GM18519 (cell line): ENCODE data around the gene JPT1.
A peak's percentile ranks its signal among the peaks of the same experiment; 100 is the strongest.
"Not testable (repeated sequence)": the region's sequence is repeated elsewhere in the genome, so short reads cannot be mapped to it uniquely, and the experiment has no call there.

Source experiments
- ATAC-seq: cut with Tn5 transposase; IDR thresholded peaks from one replicate; pipeline ENCODE4 v1.9.1; 2021; ENCODE audit warnings: mild to moderate bottlenecking, moderate library complexity; ENCODE audit not compliant: unreplicated experiment, low FRiP score

JPT1 gene

DNA sequence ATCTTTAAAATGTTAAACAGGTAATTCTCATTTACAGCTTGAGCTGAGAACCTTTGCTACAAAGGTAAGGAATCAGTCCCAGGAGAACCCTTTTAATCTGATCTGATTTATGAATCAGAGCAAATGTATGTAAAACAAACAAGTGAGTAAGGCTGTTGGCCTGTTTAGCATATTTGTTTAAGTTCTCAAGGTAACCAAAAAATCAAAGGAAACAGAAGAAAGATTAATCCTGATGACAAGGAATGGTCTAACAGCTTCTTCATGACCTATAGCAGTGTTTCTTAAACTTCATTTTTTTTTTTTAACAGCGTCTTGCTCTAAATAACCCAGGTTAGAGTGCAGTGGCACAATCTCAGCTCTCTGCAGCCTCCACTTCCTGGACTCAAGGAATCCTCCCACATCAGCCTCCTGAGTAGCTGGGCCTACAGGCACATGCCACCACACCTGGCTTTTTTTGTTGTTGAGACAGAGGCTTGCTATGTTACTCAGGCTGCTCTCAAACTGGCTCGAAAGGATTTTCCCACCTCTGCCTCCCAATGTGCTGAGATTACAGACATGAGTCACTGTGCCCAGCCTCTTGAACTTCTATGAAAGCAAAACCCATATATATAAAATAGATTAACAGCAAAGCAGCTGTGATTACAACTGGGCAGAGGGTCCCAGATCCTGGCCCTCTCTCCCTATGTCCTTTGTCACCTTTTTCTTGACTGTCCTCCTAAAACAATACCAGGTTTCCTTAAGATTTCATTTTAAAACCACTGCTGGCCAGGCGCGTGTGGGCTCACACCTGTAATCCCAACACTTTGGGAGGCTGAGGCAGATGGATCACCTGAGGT lies 5.1 kb upstream of the JPT1 start:
- no peak for ATAC-seq

DNA sequence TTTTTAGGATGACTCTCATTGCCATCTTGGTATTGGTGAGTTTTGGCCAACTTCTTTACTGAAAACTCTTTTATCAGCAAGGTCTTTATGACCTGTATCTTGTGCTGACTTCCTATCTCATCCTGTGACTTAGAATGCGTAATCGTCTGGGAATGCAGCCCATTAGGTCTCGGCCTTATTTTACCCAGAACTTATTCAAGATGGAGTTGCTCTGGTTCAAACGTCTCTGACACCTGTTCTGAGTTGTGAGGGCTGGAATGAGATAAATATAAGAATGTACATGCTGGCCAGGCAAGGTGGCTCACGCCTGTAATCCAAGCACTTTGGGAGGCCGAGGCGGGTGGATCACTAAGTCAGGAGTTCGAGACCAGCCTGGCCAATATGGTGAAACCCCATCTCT lies 4.2 kb upstream of the JPT1 start:
- not testable (repeated sequence) for ATAC-seq

DNA sequence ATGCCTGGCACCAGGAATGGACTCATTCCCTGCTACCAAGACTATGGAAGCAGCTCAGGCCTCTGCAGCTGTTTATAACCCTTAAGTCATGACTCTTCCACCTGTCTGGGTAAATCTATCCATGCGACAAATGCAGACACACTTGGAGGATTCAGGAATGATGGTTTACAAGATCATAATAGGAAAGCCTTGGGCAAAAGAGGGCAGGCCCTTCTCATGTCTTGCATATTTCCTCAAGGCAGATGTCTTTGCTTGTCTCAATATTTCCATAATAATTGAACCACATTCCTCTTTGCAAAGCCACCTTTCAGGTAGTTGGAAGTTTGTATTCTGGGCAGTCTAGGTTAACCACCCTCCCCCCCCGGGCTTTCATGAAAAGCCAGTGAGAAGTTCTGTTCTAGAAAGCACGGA lies 884 bp upstream of the JPT1 start:
- no peak for ATAC-seq

DNA sequence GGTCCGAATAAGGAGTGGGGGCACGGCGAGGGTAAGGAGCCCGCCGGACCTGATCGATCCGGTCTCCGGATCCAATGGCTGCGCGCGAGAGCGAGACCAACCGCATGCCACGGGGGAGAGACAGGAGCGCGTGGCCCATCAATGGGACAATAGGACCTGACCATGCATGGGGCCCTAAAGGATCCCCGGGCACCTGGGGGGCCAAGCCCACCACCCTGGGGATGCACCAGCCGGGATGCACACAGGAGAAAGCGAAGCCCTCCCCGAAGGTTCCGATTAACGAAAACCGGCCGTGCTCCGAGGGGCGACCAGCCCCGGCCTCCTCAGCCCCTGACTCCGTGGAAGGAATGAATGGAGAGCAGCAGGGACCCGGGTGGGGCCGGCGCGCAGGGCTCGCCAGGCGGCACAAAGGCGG lies 525 bp downstream of the JPT1 start:
- peak; percentile 18 for ATAC-seq

DNA sequence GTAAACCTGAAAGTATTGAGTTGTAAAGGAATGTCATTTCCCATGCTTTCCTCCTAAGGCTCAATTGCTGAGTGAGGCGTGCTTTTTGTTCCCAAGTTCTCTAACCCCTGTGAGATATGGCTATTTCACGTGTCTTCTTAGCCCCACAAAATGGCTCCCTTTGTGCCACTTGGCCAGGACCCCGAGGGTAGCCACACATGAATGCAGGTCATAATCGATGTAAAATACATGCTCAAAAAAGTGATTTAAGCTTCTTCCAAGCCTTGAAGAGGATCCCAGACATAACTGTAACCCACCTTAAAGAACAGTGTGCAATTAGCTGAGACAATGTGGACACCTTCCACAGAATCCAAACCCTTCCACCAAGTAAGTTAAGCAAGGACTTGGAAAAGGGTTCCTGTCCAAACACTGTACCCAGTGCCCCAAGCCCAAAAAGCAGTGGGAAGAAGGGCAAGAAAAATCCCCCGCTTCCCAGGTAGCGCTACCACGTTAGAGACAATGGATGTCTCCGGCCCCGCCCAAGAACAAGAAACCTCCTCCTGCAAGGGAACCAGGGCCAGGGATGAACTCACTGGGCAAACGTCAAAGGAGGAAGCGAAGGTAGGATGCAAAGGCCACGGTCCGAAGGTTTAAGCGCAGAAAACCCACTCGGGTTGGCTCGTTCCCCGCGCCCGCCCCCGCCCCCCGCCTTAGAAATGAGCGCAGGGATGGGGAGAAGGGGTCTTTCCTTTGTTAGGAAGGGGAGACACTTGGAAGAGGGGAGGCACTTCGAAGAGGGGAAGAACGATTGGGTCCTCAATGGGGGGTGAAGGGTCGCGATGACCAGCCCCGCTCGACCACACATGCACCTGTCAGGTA lies 1.2 kb downstream of the JPT1 start:
- ATAC-seq: no peak

DNA sequence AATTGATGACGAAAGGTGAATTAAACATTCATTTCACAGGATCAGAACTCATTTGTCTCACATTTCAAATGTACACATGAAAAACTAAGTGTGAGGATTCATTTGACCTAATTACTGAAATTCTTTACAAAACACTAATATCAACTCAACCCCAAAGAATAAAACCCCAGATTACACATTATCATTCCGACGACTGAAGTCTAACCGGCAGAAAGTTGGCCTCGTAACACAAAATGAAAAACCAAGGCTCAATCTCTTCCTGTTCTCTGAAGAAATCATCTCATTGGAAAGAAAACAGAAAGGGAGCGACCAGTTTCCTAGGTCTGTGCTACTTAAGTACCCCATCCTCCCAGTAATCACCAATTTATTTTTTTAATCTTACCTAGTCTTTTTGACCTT lies 1.8 kb downstream of the JPT1 start:
- ATAC-seq: no peak

DNA sequence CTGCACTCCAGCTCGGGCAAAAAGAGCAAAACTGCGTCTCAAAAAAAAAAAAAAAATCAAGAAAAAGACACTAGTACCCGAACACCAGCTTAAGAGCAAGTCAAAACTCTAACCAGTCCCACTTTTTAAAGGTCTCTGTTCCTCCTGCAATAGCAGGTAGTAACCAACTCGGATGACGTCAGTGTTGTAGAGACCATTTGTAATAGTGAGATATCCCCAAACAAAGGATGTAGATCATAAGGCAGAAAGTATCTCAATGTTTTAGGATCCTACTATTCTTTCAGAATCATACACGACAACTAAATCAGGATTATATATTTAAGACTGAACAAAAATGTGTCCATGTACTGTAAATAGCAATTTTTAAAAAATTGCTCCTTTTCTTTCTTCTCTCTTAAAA lies 2.4 kb downstream of the JPT1 start:
- no peak for ATAC-seq

DNA sequence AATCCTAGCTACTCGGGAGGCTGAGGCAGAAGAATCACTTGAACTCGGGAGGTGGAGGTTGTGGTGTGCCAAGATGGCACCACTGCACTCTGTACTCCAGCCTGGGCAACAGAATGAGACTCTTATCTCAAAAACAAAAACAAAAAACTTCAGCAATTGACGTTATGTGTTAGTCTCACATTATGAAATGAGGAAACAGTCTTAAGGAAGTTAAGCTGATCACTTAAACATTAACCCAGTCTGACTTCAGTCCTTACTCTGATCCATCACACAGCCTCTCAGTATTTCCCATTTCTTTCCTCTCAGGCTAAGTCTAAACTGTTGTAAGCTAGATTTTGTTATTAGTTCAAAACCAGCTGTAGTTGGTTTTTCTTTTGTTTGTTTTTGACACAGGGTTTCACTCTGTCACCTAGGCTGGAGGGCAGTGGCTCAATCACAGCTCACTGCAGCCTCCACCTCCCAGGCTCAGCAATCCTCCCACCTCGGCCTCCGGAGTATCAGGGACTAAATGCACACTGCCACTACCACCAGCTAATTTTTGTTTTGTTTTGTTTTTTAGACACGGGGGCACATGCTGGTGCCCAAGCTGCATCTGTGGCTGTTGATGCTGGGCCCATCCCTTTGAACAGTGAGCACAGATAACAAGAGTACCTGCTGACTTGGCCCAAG lies 6.3 kb downstream of the JPT1 start:
- ATAC-seq: no peak

DNA sequence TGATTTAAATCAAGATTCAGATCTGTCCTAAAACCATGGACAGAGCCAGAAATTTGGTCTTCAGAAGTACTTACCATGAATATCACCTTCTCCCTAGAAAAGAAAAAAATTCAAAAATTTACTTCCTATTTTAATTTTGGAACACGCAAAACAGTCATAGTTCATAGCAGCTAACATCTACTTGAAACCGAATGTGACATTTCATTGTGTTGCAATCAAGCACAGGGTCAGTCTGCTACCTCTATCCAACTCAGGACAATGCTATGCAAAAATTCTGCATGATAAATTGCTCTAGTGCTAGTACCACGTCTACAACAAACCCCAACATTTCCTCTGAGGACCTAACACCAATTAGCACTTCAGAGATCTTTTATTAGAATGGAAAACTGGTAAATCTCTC lies 7.7 kb downstream of the JPT1 start:
- no peak for ATAC-seq

DNA sequence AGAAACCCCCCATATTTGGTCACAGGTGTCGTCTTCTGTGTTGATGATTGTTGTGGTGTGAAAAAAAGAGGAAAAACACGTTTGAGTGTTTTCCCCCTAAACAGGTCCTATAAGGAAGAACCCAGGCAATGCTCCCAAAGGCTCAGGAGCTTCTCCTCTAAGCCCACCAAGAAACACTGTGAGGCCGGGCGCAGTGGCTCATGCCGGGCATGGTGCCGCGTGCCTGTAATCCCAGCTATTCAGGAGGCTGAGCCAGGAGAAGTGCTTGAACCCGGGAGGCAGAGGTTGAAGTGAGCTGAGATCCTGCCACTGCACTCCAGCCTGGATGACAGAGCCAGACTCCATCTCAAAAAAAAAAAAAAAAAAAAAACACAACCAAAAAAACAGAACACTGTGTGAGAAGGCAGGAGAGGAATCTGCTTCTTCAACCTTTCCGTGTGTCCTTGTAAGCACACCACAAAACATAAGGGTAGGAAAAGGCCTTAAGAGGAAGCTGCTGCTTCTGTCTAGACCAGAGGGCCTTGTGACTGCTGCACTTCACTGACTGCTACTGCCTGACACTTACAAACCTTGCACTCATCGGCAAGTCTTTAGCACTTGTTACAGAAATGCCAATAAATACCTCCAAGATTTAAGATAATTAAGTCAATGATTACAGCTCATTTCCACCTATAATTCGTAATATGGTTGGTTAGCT lies 9.3 kb downstream of the JPT1 start:
- no peak for ATAC-seq

DNA sequence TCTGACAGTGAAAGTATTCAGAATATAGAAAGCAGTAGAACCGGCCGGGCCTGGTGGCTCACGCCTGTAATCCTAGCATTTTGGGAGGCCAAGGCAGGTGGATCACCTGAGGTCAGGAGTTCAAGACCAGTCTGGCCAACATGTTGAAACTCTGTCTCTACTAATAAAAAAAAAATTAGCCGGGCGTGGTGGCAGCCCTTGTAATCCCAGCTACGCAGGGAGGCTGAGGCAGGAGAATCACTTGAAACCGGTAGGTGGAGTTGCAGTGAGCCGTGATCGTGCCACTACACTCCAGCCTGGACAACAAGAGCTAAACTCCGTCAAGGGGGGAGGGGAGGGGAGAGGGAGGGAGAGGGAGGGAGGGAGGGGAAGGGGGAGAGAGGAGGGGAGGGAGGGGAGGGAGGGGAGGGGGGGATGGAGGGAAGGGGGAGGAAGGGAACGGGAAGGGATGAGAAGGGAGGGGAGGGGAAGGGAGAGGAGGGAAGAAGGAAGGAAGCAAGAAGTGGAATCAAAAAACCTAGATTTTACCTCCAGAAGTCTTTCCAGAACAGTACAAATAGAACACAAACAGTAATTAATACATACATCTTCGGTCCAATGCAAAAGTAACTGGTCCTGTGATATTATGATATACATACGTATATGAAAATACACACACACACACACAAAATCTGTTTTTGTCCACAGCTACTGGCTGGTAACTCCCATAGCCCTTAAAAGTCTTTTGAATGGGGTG lies 11.9 kb downstream of the JPT1 start:
- no peak for ATAC-seq

DNA sequence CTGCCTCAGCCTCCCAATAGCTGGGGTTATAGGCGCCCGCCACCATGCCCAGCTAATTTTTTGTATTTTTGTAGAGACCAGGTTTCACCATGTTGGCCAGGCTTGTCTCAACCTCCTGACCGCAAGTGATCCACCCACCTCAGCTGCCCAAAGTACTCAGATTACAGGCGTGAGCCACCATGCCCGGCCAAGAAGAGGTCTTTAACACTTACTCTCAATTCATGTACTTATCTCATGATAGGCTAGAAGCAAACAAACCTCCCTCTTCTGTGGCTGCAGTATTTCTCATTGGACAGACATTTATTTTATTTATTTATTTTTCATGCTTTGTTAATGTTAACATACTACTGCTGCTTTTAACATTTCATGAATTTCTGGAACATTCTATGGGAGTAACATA lies 15.8 kb downstream of the JPT1 start:
- no peak for ATAC-seq

DNA sequence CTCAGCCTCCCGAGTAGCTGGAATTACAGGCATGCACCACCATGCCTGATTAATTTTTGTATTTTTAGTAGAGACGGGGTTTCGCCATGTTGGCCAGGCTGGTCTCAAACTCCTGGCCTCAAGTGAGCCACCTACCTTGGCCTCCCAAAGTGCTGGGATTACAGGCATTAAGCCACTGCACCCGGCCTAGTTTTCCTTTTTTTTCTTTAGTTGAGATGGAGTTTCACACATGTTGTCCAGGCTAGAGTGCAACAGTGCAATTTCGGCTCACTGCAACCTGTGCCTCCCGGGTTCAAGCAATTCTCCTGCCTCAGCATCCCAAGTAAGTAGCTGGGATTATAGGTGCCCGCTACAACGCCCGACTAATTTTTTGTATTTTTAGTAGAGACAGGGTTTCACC lies 16.6 kb downstream of the JPT1 start:
- ATAC-seq: not testable (repeated sequence)

DNA sequence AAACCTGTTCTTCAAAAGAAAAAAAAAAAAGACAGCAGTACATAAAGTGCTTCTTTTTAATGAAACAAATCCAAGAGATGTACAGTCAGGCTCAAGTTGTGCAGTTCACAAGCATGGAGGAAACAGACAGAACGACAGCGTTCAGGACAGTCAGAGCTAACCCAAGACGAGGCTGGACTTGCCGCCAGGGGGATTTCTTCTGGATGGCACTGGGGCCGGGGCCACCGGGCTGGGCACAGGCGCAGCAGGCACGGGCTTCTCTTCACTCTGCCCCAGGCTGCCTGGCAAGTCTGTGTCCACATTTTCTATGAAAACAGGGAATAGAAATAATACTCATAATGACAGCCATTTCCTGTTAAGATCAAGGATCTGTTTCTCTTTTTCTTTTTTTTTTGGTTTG lies 18.4 kb downstream of the JPT1 start:
- ATAC-seq: no peak

DNA sequence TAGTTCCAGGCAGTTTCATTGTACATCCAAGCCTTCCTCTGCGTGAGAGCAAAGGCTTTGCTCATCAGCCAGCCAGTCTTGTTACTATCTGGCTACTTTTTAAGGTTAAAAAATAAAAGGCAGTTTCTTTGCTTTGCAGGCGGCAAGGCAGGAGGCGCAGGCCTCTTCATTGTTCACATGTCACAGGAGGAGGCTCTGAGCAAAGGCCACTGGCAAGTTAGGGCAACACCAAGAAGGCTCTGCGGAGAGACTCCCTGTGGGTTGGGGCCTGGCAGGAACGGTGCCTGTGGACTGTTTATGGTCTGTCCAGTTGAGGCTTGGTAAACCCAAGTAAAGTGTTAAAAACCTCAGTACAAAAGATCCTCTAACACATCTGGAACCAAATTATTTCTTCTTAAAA lies 18.9 kb downstream of the JPT1 start:
- no peak for ATAC-seq

DNA sequence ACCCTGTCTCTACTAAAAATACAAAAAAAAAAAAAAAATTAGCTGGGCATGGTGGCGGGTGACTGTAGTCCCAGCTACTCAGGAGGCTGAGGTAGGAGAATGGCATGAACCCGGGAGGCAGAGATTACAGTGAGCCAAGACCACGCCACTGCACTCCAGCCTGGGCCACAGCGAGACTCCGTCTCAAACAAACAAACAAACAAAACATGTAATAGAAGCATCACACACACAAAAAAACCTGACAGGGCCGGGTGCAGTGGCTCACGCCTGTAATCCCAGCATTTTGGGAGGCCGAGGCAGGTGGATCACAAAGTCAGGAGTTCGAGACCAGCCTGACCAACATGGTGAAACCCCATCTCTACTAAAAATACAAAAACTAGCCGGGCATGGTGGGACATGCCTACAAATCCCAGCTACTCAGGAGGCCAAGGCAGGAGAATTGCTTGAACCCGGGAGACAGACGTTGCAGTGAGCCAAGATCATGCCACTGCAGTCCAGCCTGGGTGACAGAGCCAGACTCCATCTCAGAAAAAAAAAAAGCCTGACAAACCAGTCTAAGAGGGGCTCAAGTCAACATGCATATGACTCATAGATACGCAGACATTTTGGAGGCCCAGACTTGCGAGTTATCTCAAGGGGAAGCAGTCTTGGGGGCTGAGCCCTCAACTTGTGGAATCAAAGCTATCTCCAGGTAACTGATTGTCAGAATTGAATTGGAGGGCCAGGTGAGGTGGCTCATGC lies 20.5 kb downstream of the JPT1 start:
- ATAC-seq: not testable (repeated sequence)

DNA sequence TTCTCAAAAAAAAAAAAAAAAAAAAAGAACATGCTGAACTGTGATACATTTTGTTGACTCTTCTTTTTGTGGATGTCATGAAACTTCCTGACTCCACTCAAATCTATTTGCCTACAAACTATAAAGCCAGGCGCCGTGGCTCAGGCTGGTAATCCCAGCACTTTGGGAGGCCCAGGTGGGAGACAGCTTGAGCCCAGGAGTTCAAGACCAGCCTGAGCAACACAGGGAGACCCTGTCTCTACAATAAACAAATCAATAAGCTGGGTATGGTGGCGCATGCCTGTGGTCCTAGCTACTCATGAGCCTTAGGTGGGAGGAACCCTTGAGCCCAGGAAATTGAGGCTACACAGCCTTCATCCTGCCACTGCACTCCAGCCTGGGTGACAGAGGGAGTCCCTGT lies 21.3 kb downstream of the JPT1 start:
- ATAC-seq: no peak

DNA sequence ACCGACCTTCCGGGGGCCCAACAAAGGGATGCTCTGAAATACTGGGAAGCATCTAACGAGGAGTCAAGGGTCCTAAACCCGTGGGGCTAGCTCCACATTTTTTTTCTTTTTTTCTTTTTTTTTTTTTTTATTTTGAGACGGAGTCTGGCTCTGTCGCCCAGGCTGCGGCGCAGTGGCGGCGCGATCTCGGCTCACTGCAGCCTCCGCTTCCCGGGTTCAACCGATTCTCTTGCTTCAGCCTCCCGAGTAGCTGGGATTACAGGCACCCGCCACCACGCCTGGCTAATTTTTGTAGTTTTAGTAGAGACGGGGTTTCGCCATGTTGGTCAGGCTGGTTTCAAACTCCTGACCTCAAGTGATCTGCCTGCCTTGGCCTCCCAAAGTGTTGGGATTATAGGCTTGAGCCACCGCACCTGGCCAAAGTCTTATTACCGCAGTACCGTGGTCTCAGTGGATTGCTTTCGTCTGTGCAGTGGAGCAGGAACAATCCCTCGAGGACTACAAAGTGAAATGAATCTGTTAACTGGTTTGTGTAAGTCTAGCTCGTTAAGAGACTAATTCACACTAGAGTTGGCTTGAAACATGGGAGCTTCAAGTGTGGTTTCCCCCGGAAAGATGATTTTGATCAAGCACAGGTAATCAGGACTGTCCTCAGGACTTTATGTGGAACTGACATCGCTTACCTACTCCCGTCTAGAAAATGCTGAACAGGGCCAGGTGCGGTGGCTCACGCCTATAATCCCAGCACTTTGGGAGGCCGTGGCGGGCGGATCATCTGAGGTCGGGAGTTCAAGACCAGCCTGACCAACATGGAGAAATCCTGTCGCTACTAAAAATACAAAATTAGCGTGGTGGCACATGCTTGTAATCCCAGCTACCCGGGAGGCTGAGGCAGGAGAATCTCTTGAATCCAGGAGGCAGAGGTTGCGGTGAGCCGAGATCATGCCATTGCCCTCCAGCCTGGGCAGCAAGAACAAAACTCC lies 22.0 kb downstream of the JPT1 start:
- ATAC-seq: not testable (repeated sequence)
